Endothelial cell of hepatic sinusoid (primary cell): Measurements from ENCODE around the gene TRIM10.
"Not testable (repeated sequence)": the region's sequence is repeated elsewhere in the genome, so short reads cannot be mapped to it uniquely, and the experiment has no call there.

ENCODE experiments used
- in situ Hi-C: cut with HindIII; loops from 2 replicates; pipeline ENCODE4 v1.10.0; 2017; ENCODE audit warnings: low sequenced_read_pairs

TRIM10 gene

GRCh38 chr6:30130887-30131862 lies 29.8 kb downstream of the TRIM10 start:
- in situ Hi-C loops, result loop anchor here (10.0 kb wide), 1 partner anchor 286 kb away; no protein-coding TSS in a partner anchor

- in situ Hi-C loops, result loop anchor here (10.0 kb wide), 1 partner anchor 285 kb away; no protein-coding TSS in a partner anchor
These were observed 30.8 kb downstream of the TRIM10 start for GRCh38 chr6:30130179-30130679.

GRCh38 chr6:30129265-30130178 lies 31.5 kb downstream of the TRIM10 start:
- in situ Hi-C loops, result loop anchor here (10.0 kb wide), 1 partner anchor 285 kb away; no protein-coding TSS in a partner anchor

GRCh38 chr6:30127238-30128093 lies 33.5 kb downstream of the TRIM10 start:
- in situ Hi-C loops, result no loop called here

- in situ Hi-C loops, result no loop called here
These were observed 38.5 kb downstream of the TRIM10 start for GRCh38 chr6:30122515-30122914.

GRCh38 chr6:30121446-30122366 lies 39.3 kb downstream of the TRIM10 start:
- in situ Hi-C loops, result no loop called here

GRCh38 chr6:30118691-30119090 lies 42.3 kb downstream of the TRIM10 start:
- in situ Hi-C loops, result not testable (repeated sequence)

GRCh38 chr6:30116724-30117123 lies 44.3 kb downstream of the TRIM10 start:
- in situ Hi-C loops, result no loop called here

- in situ Hi-C loops, result no loop called here
These were observed 47.2 kb downstream of the TRIM10 start for GRCh38 chr6:30113841-30114240.

GRCh38 chr6:30113003-30113759 lies 47.8 kb downstream of the TRIM10 start, which contains the start of gene TRIM31:
Gene TRIM31 (minus strand): TSS chr6:30113090. CDS start chr6:30112805, 285 bp downstream.
- in situ Hi-C loops, result no loop called here

- in situ Hi-C loops, result no loop called here
These were observed 48.5 kb downstream of the TRIM10 start for GRCh38 chr6:30112402-30112994.

- in situ Hi-C loops, result no loop called here
These were observed 49.6 kb downstream of the TRIM10 start for GRCh38 chr6:30111266-30111856.

GRCh38 chr6:30104661-30105060 lies 56.4 kb downstream of the TRIM10 start:
- in situ Hi-C loops, result no loop called here

GRCh38 chr6:30103872-30104179 lies 57.2 kb downstream of the TRIM10 start:
- in situ Hi-C loops, result no loop called here

GRCh38 chr6:30102970-30103871 lies 57.8 kb downstream of the TRIM10 start:
- in situ Hi-C loops, result no loop called here

- in situ Hi-C loops, result no loop called here
These were observed 58.5 kb downstream of the TRIM10 start for GRCh38 chr6:30102414-30102969.
